ENCODE results near the gene ELK4.

DNA sequence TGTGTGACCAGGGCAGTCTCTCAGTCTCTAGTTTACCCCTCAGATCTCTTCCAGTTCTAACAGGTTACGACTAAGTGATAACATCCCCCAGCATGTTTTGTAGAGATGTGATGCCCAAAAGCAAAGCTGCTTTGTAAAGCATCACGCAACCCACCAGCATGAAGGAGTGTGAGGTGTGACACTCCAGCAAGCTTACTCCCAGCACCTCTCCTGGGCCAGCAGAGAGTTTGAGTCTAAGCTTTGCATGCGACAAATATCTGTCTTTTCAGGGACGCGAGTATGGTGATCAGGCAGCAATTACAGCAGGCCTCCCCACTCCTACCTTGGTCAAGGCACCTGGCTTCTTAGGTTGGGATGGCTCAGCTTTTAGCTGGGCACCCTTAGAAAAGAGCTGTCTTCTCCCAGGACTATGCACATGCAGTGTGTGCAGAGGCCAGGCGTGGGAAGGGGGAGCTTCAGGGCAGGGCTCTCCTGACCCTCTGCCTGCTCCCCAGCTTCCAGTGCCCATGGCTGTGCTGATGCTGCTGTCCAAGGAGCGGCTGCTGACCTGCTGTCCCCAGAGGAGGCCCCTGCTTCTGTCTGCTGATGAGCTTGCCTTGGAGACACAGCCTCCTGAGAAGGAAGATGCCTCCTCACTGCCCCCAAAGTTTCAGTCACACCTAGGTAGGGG lies 48.2 kb downstream of the ELK4 start:
- TF ChIP-seq POLR2A (IDR thresholded peaks at IDR 0.05; ENCODE audit: low read depth, low read length) (no peak), RAD21 (IDR thresholded peaks at IDR 0.05; ENCODE audit: low read length) (no peak), CEBPB (IDR thresholded peaks at IDR 0.05; ENCODE audit: low read depth, low read length) (no peak), MAFK (IDR thresholded peaks at IDR 0.05; ENCODE audit: low read depth, low read length) (no peak), FOS (IDR thresholded peaks at IDR 0.05; ENCODE audit: low read depth, low read length) (no peak), RFX5 (IDR thresholded peaks at IDR 0.05; ENCODE audit: low read depth, low read length) (no peak), BHLHE40 (IDR thresholded peaks at IDR 0.05; ENCODE audit: low read depth, low read length) (no peak), MAZ (IDR thresholded peaks at IDR 0.05; ENCODE audit: borderline replicate concordance, low read depth, low read length) (no peak), RCOR1 (IDR thresholded peaks at IDR 0.05; ENCODE audit: insufficient replicate concordance, low read length) (no peak)
- TF ChIP-seq, protein P1, sequence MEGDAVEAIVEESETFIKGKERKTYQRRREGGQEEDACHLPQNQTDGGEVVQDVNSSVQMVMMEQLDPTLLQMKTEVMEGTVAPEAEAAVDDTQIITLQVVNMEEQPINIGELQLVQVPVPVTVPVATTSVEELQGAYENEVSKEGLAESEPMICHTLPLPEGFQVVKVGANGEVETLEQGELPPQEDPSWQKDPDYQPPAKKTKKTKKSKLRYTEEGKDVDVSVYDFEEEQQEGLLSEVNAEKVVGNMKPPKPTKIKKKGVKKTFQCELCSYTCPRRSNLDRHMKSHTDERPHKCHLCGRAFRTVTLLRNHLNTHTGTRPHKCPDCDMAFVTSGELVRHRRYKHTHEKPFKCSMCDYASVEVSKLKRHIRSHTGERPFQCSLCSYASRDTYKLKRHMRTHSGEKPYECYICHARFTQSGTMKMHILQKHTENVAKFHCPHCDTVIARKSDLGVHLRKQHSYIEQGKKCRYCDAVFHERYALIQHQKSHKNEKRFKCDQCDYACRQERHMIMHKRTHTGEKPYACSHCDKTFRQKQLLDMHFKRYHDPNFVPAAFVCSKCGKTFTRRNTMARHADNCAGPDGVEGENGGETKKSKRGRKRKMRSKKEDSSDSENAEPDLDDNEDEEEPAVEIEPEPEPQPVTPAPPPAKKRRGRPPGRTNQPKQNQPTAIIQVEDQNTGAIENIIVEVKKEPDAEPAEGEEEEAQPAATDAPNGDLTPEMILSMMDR (conservative IDR thresholded peaks at IDR 0.05; ENCODE audit: low read depth, low read length): no peak
- TF ChIP-seq, protein P2, sequence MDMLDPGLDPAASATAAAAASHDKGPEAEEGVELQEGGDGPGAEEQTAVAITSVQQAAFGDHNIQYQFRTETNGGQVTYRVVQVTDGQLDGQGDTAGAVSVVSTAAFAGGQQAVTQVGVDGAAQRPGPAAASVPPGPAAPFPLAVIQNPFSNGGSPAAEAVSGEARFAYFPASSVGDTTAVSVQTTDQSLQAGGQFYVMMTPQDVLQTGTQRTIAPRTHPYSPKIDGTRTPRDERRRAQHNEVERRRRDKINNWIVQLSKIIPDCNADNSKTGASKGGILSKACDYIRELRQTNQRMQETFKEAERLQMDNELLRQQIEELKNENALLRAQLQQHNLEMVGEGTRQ (IDR thresholded peaks at IDR 0.05; ENCODE audit: low read depth, low read length): no peak
